Activated CD8-positive, alpha-beta T cell treated with anti-CD3 and anti-CD28 coated beads for 36 hours (primary cell): ENCODE data around the gene CACNA1C. TPM values are rescaled to one million over a fixed set of nuclear protein-coding genes. Genes with fewer than 3 reads are reported as not detected.
A peak's percentile ranks its signal among the peaks of the same experiment; 100 is the strongest.

Source experiments
- ATAC-seq: fragments of 200-7000 bp; cut with Tn5 transposase; one replicate; pipeline ENCODE4 v1.10.0; 2021; ENCODE audit warnings: mild to moderate bottlenecking, moderate library complexity
- CTCF ChIA-PET: fragments of 350-600 bp; sonication (Branson Sonifier 250); formaldehyde crosslinking; loops from one replicate; lab custom pipeline; 2021; ENCODE audit warnings: antibody characterized with exemption; lab: Charles Lee
- POLR2A ChIA-PET: fragments of 350-600 bp; sonication (Branson Sonifier 250); formaldehyde crosslinking; loops from one replicate; lab custom pipeline; 2021; ENCODE audit warnings: antibody characterized with exemption; lab: Charles Lee
- DNase-seq: peaks from one replicate; pipeline ENCODE4 v3.0.0-alpha.2; 2020
- H3K27ac Mint-ChIP-seq: one replicate; pipeline ENCODE4 v1.8.0; 2021; ENCODE audit warnings: mild to moderate bottlenecking, mixed read lengths
- H3K27me3 Mint-ChIP-seq: one replicate; pipeline ENCODE4 v1.8.0; 2021; ENCODE audit warnings: mixed read lengths
- H3K36me3 Mint-ChIP-seq: one replicate; pipeline ENCODE4 v1.8.0; 2021; ENCODE audit warnings: low read depth, mixed read lengths
- H3K4me1 Mint-ChIP-seq: one replicate; pipeline ENCODE4 v1.8.0; 2021; ENCODE audit warnings: low read depth, mixed read lengths
- H3K4me3 Mint-ChIP-seq: one replicate; pipeline ENCODE4 v1.8.0; 2021; ENCODE audit warnings: mild to moderate bottlenecking, moderate library complexity, mixed read lengths
- H3K9me3 Mint-ChIP-seq: one replicate; pipeline ENCODE4 v1.8.0; 2021; ENCODE audit warnings: mixed read lengths
- CTCF ChIP-seq: fragments of 200-600 bp; IDR thresholded peaks from one replicate; pipeline ENCODE4 v1.8.0; 2022; ENCODE audit warnings: antibody characterized with exemption, mild to moderate bottlenecking
- intact Hi-C: fragments of 100-400 bp; cut with micrococcal nuclease; formaldehyde crosslinking; loops from one replicate; pipeline ENCODE4 v1.10.0; 2022
- total RNA-seq, 2 experiments: library from RNA; stranded (reverse); gene quantifications; one replicate each; pipeline ENCODE4 v1.2.3, GENCODE V29; 2021

Gene CACNA1C
- total RNA-seq, 2 experiments from 2014 or later, result 0.02 to 0.05 TPM

GRCh38 chr12:2302711-2303580, 250.2 kb downstream of the CACNA1C start:
- ChIA-PET POLR2A (no interaction called here), CTCF (interaction anchor here (1.5 kb wide), 1 partner anchor 12 kb away, joined by 4 read pairs; no protein-coding TSS in a partner anchor)
- no peaks in the 10 kb centered on the region for H3K36me3 Mint-ChIP-seq
- no peak overlapping the region for H3K4me3 Mint-ChIP-seq
- peaks cover 15% of the 10 kb centered on the region for H3K4me1 Mint-ChIP-seq
- intact Hi-C loops, result no loop called here
- ATAC-seq (no peak), DNase-seq (no peak)
- no peaks in the 10 kb centered on the region for H3K27me3 Mint-ChIP-seq
- H3K9me3 Mint-ChIP-seq, result no peaks in the 10 kb centered on the region
- H3K27ac Mint-ChIP-seq, result no peak overlapping the region
- no peak for TF ChIP-seq CTCF

- Mint-ChIP-seq H3K27me3 (no peaks in the 10 kb centered on the region), H3K27ac (no peak overlapping the region), H3K4me1 (peaks cover 8% of the 10 kb centered on the region), H3K9me3 (no peaks in the 10 kb centered on the region), H3K36me3 (no peaks in the 10 kb centered on the region), H3K4me3 (no peak overlapping the region)
- ATAC-seq, result no peak
- POLR2A ChIA-PET, result no interaction called here
- CTCF ChIA-PET, result interaction anchor here (1.2 to 2.1 kb wide), 2 partner anchors 13 to 16 kb away, joined by 3 to 8 read pairs; no protein-coding TSS in a partner anchor
- intact Hi-C loops, result no loop called here
- TF ChIP-seq CTCF, result no peak
- DNase-seq, result no peak
Observed at GRCh38 chr12:2304223-2304622, 251.4 kb downstream of the CACNA1C start.

- Mint-ChIP-seq H3K4me1 (peaks cover 3% of the 10 kb centered on the region), H3K4me3 (no peak overlapping the region), H3K27ac (no peak overlapping the region), H3K27me3 (no peaks in the 10 kb centered on the region), H3K36me3 (no peaks in the 10 kb centered on the region), H3K9me3 (no peaks in the 10 kb centered on the region)
- DNase-seq (no peak), ATAC-seq (peak; percentile 34)
- CTCF ChIA-PET, result interaction anchor here (1.1 to 2.1 kb wide), 3 partner anchors 14 to 277 kb away, joined by 3 to 8 read pairs (median 4); no protein-coding TSS in a partner anchor
- no peak for TF ChIP-seq CTCF
- intact Hi-C loops, result no loop called here
- POLR2A ChIA-PET, result no interaction called here
Observed at GRCh38 chr12:2306012-2306411, 253.2 kb downstream of the CACNA1C start.

GRCh38 chr12:2306735-2307134, 253.9 kb downstream of the CACNA1C start:
- no peak overlapping the region for H3K27ac Mint-ChIP-seq
- intact Hi-C loops, result no loop called here
- no peak overlapping the region for H3K4me3 Mint-ChIP-seq
- H3K27me3 Mint-ChIP-seq, result no peaks in the 10 kb centered on the region
- no peak for ATAC-seq
- H3K4me1 Mint-ChIP-seq, result peaks cover 3% of the 10 kb centered on the region
- H3K36me3 Mint-ChIP-seq, result no peaks in the 10 kb centered on the region
- ChIA-PET CTCF (interaction anchor here (1.4 kb wide), 1 partner anchor 16 kb away, joined by 4 read pairs; no protein-coding TSS in a partner anchor), POLR2A (no interaction called here)
- no peak for TF ChIP-seq CTCF
- no peak for DNase-seq
- H3K9me3 Mint-ChIP-seq, result no peaks in the 10 kb centered on the region

GRCh38 chr12:2307550-2307949, 254.8 kb downstream of the CACNA1C start:
- intact Hi-C loops, result no loop called here
- no peaks in the 10 kb centered on the region for H3K36me3 Mint-ChIP-seq
- no peak overlapping the region for H3K4me3 Mint-ChIP-seq
- H3K27me3 Mint-ChIP-seq, result no peaks in the 10 kb centered on the region
- no peaks in the 10 kb centered on the region for H3K9me3 Mint-ChIP-seq
- peaks cover 3% of the 10 kb centered on the region for H3K4me1 Mint-ChIP-seq
- TF ChIP-seq CTCF, result no peak
- no peak overlapping the region for H3K27ac Mint-ChIP-seq
- CTCF ChIA-PET, result interaction anchor here (1.4 kb wide), 1 partner anchor 16 kb away, joined by 4 read pairs; no protein-coding TSS in a partner anchor
- no peak for DNase-seq
- POLR2A ChIA-PET, result no interaction called here
- ATAC-seq, result no peak
